OCI-LY1 (cell line): ENCODE measurements around the gene ANKRD33B.

Experiments used
- H2AFZ ChIP-seq: fragments of 200-600 bp; sonication (generic), shearing (Covaris generic); 2 replicates; pipeline ENCODE4 v1.6.0; 2014; ENCODE audit warnings: antibody characterized with exemption, mild to moderate bottlenecking, low read length
- H3F3A ChIP-seq: fragments of 200-600 bp; sonication (generic), shearing (Covaris generic); 2 replicates; pipeline ENCODE4 v1.6.0; 2014; ENCODE audit warnings: mild to moderate bottlenecking, antibody characterized with exemption, low read length, moderate library complexity; ENCODE audit not compliant: insufficient read depth
- H3K27ac ChIP-seq: fragments of 200-600 bp; sonication (generic); 2 replicates; pipeline ENCODE4 v1.5.1; 2014; ENCODE audit warnings: low read length, mixed run types, mild to moderate bottlenecking, low read depth; ENCODE audit not compliant: poor library complexity, severe bottlenecking
- H3K27me3 ChIP-seq: fragments of 200-600 bp; sonication (generic); 2 replicates; pipeline ENCODE4 v1.6.0; 2014; ENCODE audit warnings: antibody characterized with exemption, mild to moderate bottlenecking, low read length, moderate library complexity; ENCODE audit not compliant: insufficient read depth
- H3K36me3 ChIP-seq: fragments of 200-600 bp; sonication (generic); 2 replicates; pipeline ENCODE4 v1.6.1; 2014; ENCODE audit warnings: mild to moderate bottlenecking, antibody characterized with exemption, low read length, moderate library complexity, mixed read lengths; ENCODE audit not compliant: insufficient read depth
- H3K4me1 ChIP-seq: fragments of 200-600 bp; sonication (generic); 2 replicates; pipeline ENCODE4 v1.5.1; 2014; ENCODE audit warnings: mild to moderate bottlenecking, low read length, moderate library complexity; ENCODE audit not compliant: insufficient read depth, severe bottlenecking
- H3K4me2 ChIP-seq: fragments of 200-600 bp; sonication (generic), shearing (Covaris generic); 2 replicates; pipeline ENCODE4 v1.6.1; 2014; ENCODE audit warnings: low read length
- H3K4me3 ChIP-seq: fragments of 200-600 bp; sonication (generic); 2 replicates; pipeline ENCODE4 v1.5.1; 2014; ENCODE audit warnings: low read length, low read depth, mild to moderate bottlenecking, mixed read lengths; ENCODE audit not compliant: poor library complexity, severe bottlenecking
- H3K79me2 ChIP-seq: fragments of 200-600 bp; shearing (Covaris generic); 2 replicates; pipeline ENCODE4 v1.6.1; 2016; ENCODE audit warnings: mixed run types, low read length, mixed read lengths; ENCODE audit not compliant: insufficient read depth
- H3K9ac ChIP-seq: fragments of 200-600 bp; sonication (generic), shearing (Covaris generic); 2 replicates; pipeline ENCODE4 v1.6.1; 2014; ENCODE audit warnings: mild to moderate bottlenecking, low read length, mixed read lengths
- H3K9me2 ChIP-seq: fragments of 200-600 bp; sonication (generic), shearing (Covaris generic); 2 replicates; pipeline ENCODE4 v1.6.1; 2014; ENCODE audit warnings: low read depth, mild to moderate bottlenecking, low read length, mixed read lengths
- H3K9me3 ChIP-seq: fragments of 200-600 bp; shearing (Covaris generic); 2 replicates; pipeline ENCODE4 v1.6.1; 2014; ENCODE audit warnings: low read length, mixed read lengths
- H4K20me1 ChIP-seq: fragments of 200-600 bp; sonication (generic), shearing (Covaris generic); 2 replicates; pipeline ENCODE4 v1.6.0; 2016; ENCODE audit warnings: mild to moderate bottlenecking, low read length; ENCODE audit not compliant: insufficient read depth
- EZH2 ChIP-seq: fragments of 200-600 bp; sonication (generic), shearing (Covaris generic); IDR thresholded peaks from 2 replicates; pipeline ENCODE4 v1.8.0; 2017; ENCODE audit warnings: borderline replicate concordance, mixed run types, mild to moderate bottlenecking, antibody characterized with exemption, low read length, moderate library complexity, mixed read lengths
- TF ChIP-seq, protein P1 (sequence below): fragments of 200-600 bp; sonication (generic), shearing (Covaris generic); IDR thresholded peaks from 2 replicates; pipeline ENCODE4 v1.5.1; 2017; ENCODE audit warnings: mild to moderate bottlenecking, antibody characterized with exemption, low read length, moderate library complexity, mixed read lengths

The ANKRD33B gene

DNA sequence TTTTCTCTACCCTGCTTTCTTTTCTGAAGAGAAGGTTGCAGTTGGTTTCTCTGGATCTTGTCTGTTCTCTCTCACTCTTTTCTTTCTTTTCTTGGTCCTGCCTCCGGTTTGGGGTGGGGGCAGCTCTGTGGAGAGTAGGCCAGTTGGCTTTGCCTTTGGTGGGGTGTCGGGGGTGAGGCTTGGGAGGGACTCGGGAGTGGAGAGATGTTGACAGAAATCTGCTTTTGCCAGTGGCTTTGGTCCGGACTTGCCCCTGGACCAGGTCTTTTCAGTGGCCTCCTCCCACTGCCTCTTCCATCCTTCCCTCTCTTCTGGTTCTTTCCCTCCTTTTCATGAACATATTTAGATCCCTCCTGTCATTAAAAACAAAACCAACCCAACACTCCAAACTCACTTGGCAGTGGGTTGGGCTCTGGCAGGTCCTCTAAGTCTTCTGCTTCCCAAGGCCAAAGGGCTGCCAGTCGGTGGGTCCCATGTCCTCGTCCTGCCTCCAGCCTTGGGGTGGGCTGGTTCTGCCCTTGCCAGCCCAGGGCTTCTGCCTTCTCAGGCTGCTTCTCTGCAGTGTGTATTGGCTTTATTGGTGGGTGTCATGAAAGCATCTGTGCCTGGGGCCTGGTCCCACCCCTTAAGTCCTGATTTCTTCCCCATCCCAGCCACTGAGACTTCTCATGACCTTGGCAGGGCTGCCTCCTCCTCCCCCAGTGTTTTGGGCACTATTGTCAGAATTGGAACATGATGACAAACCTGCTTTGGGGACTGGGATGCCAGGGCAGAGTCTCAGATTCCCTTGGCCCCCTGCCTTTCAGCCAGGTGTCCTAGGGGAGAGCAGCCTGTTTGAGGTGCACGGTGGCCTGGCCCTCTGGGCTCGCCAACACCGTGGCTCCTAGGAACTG, 16.9 kb downstream of the ANKRD33B start:
- no peak overlapping the region for H3K27ac ChIP-seq
- no peaks in the 10 kb centered on the region for H3K4me1 ChIP-seq
- H3K79me2 ChIP-seq = no peaks in the 10 kb centered on the region
- H3K4me2 ChIP-seq = no peak overlapping the region
- no peak overlapping the region for H2AFZ ChIP-seq
- H3K9me3 ChIP-seq = no peaks in the 10 kb centered on the region
- no peaks in the 10 kb centered on the region for H3K36me3 ChIP-seq
- H3K9ac ChIP-seq = no peak overlapping the region
- H3F3A ChIP-seq = no peaks in the 10 kb centered on the region
- TF ChIP-seq, protein P1, sequence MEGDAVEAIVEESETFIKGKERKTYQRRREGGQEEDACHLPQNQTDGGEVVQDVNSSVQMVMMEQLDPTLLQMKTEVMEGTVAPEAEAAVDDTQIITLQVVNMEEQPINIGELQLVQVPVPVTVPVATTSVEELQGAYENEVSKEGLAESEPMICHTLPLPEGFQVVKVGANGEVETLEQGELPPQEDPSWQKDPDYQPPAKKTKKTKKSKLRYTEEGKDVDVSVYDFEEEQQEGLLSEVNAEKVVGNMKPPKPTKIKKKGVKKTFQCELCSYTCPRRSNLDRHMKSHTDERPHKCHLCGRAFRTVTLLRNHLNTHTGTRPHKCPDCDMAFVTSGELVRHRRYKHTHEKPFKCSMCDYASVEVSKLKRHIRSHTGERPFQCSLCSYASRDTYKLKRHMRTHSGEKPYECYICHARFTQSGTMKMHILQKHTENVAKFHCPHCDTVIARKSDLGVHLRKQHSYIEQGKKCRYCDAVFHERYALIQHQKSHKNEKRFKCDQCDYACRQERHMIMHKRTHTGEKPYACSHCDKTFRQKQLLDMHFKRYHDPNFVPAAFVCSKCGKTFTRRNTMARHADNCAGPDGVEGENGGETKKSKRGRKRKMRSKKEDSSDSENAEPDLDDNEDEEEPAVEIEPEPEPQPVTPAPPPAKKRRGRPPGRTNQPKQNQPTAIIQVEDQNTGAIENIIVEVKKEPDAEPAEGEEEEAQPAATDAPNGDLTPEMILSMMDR = no peak
- TF ChIP-seq EZH2 = no peak
- no peaks in the 10 kb centered on the region for H3K9me2 ChIP-seq
- no peaks in the 10 kb centered on the region for H4K20me1 ChIP-seq
- no peak overlapping the region for H3K4me3 ChIP-seq
- peaks cover 7% of the 10 kb centered on the region for H3K27me3 ChIP-seq

DNA sequence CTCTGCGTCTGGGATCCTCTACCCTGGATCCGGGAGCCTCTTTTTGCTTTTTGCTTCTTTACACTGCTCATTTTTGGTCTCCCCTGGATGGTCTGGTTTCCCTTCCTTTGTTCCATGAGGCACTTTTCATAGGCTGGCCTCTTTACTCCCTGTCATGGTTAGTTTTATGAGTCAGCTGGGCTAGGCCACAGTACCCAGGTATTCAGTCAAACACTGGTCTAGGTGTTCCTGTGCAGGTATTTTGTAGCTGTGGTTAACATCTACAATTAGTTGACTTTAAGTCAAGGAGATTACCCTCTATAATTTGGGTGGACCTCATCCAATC, 17.5 kb downstream of the ANKRD33B start:
- no peaks in the 10 kb centered on the region for H3K4me1 ChIP-seq
- H3K4me3 ChIP-seq = no peak overlapping the region
- no peak for TF ChIP-seq EZH2
- TF ChIP-seq, protein P1 = no peak
- peaks cover 4% of the 10 kb centered on the region; the same call in 1 of the 2 replicates for H3K27me3 ChIP-seq
- no peak overlapping the region for H3K4me2 ChIP-seq
- no peaks in the 10 kb centered on the region for H3K36me3 ChIP-seq
- H3K9me2 ChIP-seq = no peaks in the 10 kb centered on the region
- H3K9me3 ChIP-seq = no peaks in the 10 kb centered on the region
- no peak overlapping the region for H2AFZ ChIP-seq
- no peaks in the 10 kb centered on the region for H3F3A ChIP-seq
- no peaks in the 10 kb centered on the region for H4K20me1 ChIP-seq
- no peak overlapping the region for H3K27ac ChIP-seq
- no peaks in the 10 kb centered on the region for H3K79me2 ChIP-seq
- no peak overlapping the region for H3K9ac ChIP-seq

DNA sequence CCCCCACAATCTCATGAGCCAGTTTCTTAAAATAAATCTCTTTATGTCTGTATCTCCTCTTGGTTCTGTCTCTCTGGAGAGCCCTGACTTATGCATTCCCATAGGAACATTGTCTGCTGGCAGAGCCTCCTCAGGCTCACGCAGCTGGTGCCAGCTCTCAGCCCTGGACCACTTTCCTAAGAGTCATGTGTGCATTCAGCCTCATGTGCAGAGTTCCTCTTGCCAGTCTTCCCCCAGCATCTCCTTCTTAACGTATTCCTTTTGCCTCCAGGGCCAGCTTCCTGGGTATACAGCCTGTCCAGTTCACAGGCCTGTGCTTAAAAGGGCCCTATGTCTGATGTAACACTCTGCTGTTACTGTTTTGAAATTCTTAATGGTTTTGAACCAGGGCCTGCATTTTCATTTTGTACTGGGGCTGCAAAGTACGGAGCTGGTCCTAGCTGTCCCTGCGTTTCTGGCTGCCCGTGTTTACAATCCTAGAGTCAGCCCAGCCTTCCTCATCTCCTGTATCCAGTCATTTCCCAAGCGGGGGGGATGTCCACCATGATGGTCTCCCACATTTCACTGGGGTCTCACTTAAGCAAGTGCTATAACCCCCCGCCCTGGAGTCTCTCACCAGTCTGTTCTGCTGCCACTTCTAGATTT, 18.1 kb downstream of the ANKRD33B start:
- H3K4me1 ChIP-seq = no peaks in the 10 kb centered on the region
- H3K4me3 ChIP-seq = no peak overlapping the region
- H2AFZ ChIP-seq = no peak overlapping the region
- no peak overlapping the region for H3K9ac ChIP-seq
- TF ChIP-seq, protein P1 = no peak
- no peak for TF ChIP-seq EZH2
- H3K27me3 ChIP-seq = peaks cover 4% of the 10 kb centered on the region; the same call in 1 of the 2 replicates
- no peak overlapping the region for H3K4me2 ChIP-seq
- no peaks in the 10 kb centered on the region for H3K79me2 ChIP-seq
- H3K9me2 ChIP-seq = no peaks in the 10 kb centered on the region
- no peaks in the 10 kb centered on the region for H3F3A ChIP-seq
- H3K9me3 ChIP-seq = no peaks in the 10 kb centered on the region
- H3K36me3 ChIP-seq = no peaks in the 10 kb centered on the region
- H3K27ac ChIP-seq = no peak overlapping the region
- H4K20me1 ChIP-seq = no peaks in the 10 kb centered on the region
